ENCODE results near the gene CHRD.

The CHRD gene

GRCh38 chr3:184384342-184384741 lies 4.5 kb downstream of the CHRD start:
- DNase-seq = no peak

DNA sequence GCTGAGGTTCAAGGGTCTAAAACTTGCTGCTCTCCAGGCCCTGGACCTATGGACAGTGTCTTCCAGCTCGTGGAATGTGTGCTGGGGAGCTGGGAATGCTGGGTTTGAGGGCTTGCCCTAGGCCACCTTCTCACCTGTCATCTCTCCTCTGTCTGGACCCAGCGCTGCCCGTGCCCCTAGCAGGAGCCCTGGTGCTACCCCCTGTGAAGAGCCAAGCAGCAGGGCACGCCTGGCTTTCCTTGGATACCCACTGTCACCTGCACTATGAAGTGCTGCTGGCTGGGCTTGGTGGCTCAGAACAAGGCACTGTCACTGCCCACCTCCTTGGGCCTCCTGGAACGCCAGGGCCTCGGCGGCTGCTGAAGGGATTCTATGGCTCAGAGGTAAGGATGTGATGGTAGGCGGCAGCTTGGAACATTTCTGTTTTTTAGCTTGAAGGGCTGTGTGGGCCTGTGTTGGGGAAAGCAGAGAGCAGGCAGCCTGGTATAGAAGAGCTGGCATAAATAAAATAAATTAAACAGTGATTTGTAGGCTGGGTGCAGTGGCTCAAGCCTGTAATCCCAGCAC lies 5.1 kb downstream of the CHRD start:
- DNase-seq = no peak

DNA sequence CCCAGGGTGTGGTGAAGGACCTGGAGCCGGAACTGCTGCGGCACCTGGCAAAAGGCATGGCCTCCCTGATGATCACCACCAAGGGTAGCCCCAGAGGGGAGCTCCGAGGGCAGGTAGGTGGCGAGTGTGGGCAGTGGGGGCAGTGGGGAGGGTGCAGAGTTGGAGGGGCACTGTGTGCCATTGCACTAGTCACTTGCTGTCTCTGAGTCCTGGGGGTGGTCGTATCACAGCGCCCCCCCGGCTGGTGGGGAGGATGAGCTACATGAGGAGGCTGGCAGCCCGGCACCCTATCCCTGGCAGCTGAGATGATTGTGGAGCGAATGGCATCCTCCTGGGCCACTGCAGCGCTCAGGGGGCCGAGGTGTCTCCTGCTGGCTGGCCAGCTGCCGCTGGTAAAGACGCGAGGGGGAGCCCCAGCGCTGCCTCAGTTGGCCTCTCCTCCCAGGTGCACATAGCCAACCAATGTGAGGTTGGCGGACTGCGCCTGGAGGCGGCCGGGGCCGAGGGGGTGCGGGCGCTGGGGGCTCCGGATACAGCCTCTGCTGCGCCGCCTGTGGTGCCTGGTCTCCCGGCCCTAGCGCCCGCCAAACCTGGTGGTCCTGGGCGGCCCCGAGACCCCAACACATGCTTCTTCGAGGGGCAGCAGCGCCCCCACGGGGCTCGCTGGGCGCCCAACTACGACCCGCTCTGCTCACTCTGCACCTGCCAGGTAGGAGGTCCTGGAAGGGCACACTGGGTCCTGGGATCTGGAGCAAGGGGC lies 6.4 kb downstream of the CHRD start:
- DNase-seq = no peak

DNA sequence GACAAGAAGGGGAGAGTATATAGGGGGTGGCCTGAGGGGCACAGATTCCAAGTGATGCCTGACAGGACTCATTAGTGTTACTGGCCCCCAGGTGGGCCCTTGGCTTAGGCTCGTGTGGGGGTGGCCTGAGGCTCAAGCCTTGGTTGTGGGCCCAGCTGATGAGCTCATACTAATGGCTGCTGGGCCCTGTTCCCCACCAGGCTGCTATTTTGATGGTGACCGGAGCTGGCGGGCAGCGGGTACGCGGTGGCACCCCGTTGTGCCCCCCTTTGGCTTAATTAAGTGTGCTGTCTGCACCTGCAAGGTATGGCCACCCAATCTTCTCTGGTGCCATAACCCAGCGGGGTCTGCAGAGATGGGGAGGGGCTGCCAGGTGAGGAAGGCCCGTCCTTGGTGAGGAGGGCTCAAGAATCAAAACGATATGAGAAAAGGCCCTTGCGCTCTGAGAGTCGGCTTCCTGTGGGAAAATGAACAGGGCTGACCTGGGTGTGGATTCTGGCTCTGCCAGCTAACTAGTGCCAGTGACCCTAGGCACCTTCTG lies 7.4 kb downstream of the CHRD start:
- no peak for DNase-seq

- DNase-seq = no peak
Observed at GRCh38 chr3:184388164-184388935, 8.5 kb downstream of the CHRD start.

DNA sequence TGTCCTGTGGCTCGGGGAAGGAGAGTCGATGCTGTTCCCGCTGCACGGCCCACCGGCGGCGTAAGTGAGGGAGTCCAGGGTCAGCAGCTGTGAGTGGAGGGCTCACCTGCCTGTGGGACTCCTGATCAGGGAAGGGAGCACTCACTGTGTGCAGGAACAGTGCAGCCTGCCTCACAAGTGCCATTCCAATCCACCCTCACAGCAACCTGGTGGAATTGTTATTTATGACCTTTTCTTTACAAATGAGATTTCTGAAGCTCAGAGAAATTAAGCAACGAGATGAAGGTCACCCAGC lies 9.0 kb downstream of the CHRD start:
- no peak for DNase-seq

GRCh38 chr3:184389384-184389783 lies 9.5 kb downstream of the CHRD start:
- no peak for DNase-seq

DNA sequence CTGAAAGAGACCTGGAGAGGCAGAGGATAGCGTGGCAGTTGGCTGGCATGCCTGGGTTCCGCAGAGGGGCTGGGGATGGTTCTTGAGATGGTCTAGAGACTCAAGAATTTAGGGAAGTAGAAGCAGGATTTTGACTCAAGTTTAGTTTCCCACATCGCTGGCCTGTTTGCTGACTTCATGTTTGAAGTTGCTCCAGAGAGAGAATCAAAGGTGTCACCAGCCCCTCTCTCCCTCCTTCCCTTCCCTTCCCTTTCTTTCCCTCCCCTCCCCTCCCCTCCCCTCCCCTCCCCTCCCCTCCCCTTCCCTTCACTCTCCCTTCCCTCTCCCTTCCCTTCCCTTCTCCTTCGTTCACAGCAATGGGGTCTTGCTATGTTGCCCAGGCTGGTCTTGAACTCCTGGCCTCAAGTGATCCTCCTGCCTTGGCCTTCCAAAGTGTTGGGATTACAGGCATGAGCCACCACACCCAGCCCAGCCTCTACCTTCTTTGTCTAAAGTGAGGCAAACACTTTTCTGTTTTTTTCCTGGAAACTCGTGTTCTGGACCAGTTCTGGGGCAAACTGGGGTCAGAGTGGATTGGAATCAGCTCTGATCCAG lies 10.2 kb downstream of the CHRD start:
- no peak for DNase-seq

DNA sequence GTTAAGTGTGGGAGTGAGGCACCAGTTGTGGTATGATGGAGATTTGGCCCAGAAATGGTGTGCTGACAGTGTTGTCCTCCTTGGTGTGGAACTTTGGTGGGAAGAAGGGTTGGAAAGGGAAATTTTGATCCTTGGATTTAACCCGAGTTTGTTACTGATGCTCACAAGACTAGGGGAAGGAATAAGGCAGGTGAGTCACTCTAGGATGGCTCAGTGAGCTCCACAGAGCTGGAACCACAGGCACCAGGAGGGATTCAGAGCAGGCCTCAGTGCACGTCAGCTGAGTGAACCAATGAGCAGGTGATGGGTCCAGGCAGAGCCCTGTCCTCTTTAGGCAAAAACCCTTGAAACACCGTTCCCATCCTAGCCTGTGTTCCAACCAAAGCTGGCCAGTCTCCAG lies 11.4 kb downstream of the CHRD start:
- DNase-seq = no peak

GRCh38 chr3:184395320-184395660 lies 15.4 kb downstream of the CHRD start:
- DNase-seq = no peak

GRCh38 chr3:184399410-184399809 lies 19.6 kb downstream of the CHRD start:
- DNase-seq = peak; percentile 69

GRCh38 chr3:184405075-184406030 lies 25.5 kb downstream of the CHRD start:
- no peak for DNase-seq

DNA sequence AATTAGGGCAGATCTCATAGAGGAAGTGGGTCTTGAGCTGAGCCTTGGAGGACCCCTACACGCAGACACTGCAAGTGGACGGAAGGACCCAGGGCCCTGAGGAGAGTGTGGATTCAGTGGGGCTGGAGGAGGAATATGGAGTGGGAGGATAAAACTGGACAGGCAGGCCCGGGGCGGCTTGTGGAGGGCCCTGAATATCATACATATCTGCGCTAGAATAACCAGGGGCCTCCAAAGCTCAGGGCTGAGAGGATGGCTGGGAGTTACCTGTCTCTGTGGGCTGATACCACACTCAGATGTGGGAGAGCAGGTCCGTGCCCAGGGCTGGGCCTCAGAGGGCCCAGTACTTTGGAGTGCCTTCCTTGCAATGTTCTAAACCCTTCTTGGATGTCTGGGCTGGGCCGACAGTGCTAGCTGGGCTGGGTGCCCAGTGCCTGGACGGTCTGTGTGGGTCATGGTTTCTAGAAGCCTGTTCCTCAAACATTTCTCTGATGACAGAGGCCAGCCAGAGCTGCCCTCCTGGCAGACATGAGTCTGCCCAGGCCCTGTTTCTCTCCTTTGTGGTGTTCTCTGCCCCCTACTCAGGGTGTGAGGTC lies 29.6 kb downstream of the CHRD start:
- no peak for DNase-seq

- DNase-seq = no peak
Observed at GRCh38 chr3:184409946-184410500, 30.2 kb downstream of the CHRD start.

DNA sequence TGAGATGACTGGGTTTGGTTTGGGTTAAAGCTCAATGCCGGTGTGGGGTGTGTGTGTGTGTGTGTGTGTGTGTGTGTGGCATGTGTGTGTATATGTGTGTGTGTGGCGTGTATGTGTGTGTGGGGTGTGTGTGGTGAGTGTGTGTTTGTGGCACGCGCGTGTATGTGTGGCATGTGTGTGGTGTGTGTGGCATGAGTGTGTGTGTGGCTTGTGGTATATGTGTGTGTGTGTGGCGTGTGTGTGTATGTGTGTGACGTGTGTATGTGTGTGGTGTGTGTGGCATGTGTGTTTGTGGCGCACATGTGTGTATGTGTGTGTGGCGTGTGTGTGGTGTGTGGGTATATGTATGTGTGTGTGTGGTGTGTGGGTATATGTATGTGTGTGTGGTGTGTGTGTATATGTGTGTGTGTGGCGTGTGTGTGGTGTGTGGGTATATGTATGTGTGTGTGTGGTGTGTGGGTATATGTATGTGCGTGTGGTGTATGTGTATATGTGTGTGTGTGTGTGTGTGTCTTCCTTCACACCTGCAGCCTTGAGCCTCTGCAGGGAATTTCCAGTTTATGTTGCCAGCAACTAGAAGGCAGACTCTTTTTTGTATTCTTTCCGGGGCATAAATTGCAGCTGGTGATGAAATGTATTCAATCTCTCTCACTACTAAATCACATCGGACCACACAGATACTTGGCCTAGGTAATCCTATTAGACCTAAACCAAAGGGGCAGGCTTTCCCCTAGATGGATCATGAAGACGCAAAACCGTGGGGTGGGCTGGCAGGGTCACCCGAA lies 34.8 kb downstream of the CHRD start:
- no peak for DNase-seq

DNA sequence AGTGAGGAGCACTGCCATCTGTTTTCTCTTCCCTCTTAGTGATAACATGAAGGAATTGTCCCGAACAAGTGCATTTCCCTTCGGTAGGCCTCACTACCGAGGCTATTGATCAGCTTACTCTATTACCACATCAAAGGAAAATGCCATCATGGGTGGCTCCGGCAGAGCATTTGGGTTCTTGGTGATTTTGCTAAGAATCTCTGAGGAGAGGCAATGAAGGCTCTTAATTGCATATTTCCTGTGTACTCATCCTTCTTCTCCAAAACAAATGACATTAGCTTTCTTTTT lies 35.3 kb downstream of the CHRD start:
- no peak for DNase-seq

GRCh38 chr3:184417619-184418327 lies 37.9 kb downstream of the CHRD start:
- DNase-seq = peak; percentile 19

- no peak for DNase-seq
Observed at GRCh38 chr3:184419171-184419570, 39.3 kb downstream of the CHRD start.

GRCh38 chr3:184423561-184423960 lies 43.7 kb downstream of the CHRD start:
- DNase-seq = no peak

DNA sequence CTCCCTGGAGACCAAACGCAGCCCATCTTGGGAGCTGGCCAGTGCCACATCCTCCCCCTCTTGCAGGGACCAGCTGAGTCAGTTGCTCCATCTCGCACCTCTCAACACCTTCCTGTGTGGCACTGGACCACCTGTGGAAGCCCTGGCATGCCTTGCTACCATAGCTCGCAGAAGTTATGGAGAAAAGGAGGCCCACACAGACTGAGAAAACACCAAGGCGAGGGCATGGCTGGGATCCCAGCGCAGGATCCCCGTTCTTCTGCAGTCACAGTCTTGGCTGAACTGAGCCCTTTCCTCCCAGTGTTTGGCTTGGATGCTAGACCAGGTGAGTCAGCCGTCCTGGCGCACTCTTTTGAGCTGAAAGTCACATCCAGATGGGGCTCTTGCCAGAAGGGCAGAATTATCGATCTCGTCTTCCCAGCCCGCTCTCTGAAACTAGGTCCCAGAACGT lies 46.9 kb downstream of the CHRD start:
- DNase-seq = no peak
